ENCODE measurements around the gene ZNF106.

ZNF106 gene

DNA sequence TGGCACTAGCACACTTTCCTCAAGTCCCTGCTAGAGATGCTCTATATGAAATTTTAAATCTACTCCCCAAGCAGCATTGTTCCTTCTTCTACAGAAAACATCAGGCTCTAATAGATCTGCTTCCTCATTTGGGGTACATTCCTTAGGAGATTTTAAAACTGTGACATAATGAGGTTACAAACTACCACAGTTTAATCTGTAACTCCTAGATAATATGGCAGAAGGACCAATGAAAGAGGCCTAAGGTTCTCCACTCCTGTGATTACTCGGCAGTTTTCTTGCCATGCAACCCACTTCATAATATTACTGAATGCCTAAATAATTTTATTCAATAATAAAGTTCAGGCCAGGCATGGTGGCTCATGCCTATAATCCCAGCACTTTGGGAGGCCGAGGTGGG, 16.1 kb downstream of the ZNF106 start:
- no peak for DNase-seq (ENCODE audit: low spot score)

DNA sequence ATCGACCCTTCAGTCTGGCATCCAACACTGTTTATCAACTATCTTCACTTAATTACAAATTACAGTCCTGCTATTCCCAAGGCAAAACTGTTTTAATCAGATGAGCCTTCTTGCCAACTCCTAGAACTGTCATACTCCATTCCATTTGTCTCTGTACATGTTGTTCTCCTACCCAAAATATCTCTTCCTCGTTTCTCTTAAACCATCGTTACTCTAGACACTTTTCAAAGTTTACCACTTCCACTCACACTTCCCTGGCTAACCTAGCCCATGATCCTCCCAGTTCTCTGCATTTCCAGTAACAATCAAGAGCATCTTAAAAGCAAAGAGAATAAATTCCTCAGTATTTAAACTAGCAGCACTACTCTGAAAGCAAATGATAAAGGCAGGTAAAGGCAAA, 19.9 kb downstream of the ZNF106 start:
- no peak for DNase-seq (ENCODE audit: low spot score)

DNA sequence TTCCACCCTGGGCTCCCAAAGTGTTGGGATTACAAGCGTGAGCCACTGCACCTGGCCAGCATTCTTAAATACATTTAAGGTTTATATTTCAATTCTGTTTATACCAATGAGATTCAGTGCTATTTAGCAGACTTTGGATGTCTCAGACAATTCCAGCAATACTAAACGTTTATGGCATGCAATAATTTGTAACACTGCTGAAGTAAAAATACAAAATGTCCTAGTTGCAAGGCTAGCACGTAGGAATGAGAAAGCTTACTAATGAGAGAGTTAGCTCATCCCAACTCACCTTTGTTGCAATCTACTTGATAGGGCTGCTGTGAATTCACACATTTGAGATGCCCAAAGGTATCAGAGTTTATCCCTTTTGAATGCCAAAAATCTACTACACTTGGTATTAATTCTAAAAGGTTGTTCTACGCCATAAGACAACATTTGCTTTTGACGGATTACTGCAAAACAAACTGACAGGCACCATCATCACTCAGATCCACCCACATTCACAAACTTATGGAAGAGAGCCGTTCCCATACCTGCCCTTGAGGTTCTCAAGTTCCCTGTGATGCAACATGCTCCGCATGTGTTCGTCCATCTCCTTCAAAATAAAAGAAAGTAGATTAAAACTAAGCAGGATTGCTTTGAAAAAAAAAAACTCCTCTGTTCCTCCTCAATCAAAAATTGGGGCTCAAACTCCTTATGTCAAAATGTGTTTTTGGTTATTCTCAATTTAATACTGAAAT, 25.3 kb downstream of the ZNF106 start:
- DNase-seq (ENCODE audit: low spot score) = no peak

DNA sequence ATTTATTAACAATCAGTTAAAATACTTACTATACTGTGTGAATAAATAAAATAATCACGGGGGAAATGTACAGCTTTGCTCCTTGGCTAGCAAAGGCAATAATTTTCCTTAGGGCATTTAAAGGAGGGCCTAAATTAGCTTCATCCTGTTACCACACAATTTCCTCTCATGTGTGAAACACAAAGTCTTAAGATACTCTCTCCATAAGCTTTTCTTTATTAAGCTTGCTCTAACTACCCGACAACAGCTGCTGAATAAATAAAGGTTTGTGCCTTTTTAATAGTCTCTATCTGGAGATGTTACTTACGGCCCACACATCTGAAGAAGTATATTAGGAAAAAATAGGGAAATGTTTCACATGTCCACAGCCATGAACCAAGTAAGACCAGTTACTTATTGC, 29.7 kb downstream of the ZNF106 start:
- no peak for DNase-seq (ENCODE audit: low spot score)

DNA sequence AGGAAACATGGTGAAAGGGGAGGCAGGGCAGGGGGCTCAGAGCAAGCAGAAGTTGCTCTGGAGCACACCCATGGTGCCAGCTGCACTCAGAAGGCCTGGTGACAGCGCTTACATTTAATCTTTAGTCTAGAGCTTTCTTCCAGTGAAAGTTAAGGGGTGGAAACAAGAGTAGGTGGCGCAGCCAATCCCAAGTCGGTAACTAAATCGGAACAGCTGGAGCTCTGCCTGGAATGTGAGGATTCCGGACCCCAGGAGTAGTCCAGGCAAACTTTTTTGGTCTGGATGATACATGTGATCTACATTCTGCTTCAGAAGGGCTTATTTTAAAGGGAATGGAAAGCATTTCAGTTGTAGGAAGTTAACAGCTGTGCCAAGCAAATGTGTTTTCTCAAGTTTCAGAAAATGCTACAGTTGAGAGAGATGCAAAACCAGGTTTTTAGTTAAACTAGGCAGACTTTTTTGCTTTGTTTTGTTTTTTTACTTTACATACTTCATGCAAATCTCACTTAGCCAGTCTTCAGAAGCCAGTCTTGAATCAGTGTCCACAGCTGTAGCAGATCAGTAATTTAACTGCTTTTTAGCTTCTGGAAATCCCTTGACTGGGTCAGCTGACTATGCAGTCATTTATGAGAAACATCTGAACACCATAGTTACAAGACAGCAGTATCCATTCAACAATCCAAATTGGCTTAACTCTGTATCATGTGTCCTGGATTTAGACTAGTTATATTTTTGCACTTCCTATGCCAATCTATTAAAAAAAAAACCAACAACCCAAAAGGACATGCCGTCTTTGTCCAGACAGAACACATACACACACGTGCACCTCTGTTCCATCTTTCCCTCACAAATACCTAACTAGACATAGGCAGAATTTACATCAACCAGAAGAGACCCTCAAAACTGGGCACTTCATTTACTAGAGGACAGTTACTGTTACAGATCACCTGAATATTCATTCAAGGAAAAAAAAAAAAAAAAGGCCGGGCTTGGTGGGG, 33.2 kb downstream of the ZNF106 start:
- DNase-seq (ENCODE audit: low spot score) = peak; percentile 82

DNA sequence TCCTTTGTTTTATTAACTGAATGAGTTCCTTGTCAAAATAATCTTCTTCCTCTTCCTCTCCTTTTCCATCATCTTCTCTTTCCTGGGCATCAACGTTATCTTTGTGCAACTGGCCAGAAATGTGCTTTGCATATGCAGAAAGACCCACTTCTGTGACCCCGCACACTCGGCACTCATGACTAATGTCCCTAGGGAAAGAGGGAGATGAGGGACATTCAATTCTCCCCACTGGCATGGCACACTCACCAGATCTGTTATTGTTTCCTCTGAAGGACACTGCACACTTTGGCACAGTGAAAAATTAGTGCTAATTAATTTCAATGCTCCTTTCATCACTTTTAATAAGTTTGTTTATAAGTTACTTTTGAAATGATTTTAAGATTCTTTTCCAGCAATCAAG, 34.0 kb downstream of the ZNF106 start:
- peak; percentile 38 for DNase-seq (ENCODE audit: low spot score)

DNA sequence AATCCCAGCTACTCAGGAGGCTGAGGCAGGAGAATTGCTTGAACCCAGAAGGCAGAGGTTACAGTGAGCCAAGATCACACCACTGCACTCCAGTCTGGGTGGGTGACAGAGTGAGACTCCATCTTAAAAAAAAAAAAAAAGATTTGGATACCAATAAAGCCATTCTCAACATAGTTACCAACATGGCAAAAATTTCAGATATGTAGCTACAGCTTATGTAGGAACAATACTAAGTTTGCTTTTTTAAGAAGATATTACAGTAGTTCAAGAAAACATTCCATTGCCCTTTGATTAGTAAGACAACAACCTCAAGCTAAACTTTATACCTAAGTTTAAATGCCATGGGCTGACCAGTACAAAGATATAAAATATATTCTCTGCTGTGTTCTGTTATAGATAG, 34.4 kb downstream of the ZNF106 start:
- no peak for DNase-seq (ENCODE audit: low spot score)

DNA sequence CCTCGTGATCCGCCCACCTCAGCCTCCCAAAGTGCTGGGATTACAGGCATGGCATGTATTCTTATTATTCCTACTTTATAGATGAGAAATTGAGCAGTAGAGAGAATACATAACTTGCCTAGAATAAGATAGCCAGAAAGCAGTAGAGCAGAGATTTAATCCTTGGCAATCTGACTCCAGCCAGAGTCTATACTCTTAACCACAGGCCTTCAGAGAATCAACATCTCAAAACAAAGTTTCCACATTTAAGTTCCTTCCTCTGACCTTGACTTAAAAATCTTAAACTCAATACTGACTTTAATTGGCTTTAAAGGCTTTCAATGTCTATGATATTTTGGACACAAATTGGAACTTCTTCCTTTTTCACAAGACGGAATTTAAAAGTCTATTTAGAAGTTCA, 37.1 kb downstream of the ZNF106 start:
- DNase-seq (ENCODE audit: low spot score) = no peak

DNA sequence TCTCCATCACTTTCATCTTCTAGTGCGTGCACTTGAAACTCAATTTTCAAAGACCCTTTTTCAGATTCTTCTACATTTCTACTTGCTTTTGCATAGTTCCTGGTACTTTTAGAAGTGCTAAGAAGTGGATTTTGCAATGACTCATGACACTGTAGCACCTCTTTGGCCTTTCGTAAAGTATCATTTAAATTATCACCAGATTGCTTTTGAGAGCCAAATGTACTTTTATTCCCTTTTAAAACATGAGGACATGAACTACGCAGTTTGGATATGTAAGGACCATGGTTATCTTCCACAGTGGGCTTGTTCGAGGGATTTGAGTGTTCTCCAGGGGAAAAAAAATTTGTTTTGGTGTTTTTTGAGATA, 40.5 kb downstream of the ZNF106 start:
- no peak for DNase-seq (ENCODE audit: low spot score)

DNA sequence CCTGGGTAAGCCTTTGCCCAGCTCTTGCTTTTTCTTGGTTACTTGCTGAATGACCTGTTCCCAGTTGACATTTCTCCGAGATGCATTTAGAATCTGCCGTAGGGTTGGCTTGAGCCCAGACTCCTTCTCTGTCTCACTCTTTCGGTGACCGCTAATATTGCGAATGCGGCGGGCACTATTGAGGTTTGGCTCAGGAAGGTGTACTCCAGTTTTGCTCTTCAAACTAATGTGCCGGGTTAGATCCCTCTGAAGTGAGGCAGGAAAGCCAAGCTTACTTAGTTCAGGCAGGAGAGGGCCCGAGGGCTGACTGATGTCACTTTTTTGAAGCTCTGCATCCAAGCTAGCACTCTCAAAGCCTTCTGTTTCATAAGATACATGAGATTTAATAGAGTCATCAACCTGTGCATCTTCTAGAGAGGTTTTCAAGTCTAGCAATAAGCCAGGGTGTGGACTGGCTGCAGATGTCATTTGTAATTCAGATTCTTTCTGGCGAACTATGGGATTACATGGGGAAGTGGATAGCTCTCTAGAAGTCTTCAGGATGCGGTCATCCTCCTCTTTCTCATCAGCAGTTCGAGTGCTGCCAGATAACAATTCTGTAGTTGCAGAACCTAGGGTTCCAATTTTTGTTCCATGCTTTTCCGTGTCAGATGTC, 41.0 kb downstream of the ZNF106 start:
- DNase-seq (ENCODE audit: low spot score) = no peak

DNA sequence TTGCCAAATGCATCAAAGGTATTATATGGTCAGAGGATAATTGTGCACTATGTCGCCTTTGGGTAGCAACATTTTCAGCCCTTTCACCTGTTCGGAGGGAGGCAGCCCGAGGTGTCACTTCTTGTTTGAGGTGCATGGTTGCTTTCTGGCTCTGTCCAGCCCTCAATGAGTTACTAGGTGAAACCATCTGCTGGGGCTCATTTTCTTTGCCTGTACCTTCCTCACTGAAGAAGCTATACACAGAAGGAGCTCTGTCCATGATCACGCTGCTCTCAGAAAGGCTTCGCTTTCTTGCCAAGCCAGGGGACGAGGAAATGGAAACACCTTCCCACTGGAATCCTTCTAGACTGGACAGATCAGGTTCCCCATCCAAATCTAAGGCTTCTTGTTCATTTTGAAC, 42.7 kb downstream of the ZNF106 start:
- DNase-seq (ENCODE audit: low spot score) = no peak

DNA sequence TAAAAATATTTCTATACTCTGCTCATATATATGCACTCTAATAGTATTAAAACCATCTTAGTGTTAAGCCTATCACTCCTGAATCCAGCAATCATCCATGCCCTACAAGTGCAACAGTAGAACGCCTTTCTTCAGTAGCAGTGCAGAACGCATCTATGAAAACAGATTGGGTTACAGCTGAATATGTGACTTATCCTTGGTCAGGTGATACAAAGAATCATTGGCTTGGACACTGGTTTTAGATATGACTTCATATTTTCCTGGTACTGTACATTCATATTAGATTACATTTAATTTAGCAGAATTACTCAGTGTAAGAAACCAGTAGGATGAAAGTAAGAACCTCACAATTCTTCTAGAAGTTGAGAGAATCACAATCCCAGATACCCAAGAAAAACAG, 43.3 kb downstream of the ZNF106 start:
- DNase-seq (ENCODE audit: low spot score) = no peak

DNA sequence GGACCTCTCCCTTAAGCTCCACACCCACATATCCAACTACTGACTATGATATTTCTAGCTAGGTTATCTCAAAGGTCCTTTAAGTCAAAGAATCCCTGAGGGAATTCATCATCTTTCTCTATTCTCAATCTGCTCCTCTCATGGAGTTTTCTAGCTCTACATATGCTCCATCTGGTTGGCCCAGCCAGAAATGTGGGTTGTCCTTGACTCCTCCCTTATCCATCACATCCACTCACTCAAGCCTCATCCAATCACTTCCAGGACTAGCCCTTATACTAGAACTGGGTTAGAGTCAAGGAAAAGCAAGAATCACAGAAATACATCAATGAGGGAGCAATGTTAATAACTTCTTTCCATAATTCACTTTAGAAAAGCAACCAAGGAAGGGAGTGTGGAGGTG, 45.4 kb downstream of the ZNF106 start:
- no peak for DNase-seq (ENCODE audit: low spot score)

DNA sequence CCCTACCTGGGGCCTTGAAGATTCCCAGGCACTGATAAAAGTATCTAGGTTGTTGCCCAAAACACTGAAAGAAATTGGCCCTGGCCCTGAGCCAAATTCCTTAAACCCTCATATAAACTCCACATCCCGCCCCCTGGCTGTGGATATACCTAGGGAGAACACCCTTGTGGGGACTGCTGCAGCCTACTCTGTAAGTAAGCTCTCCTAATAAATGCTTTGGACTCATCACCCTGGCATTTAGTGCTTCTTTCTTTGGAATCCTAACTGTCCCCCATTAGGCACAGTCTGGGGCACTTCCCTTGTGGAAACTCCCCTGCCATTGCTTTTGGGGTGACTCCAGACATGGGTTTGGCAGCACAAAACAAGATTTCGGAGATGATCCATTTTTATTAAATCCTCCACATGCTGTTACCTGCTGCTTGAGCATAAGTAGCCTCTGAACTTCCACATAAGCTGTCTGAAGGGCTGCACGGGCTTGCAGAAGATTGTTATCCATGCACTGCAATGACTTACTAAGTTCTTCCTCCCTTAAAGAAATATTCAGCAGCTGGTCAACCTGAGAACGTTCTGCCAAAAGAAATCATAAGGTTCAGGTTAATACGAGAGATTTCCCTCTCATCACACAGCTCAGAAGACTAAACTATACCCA, 46.4 kb downstream of the ZNF106 start:
- no peak for DNase-seq (ENCODE audit: low spot score)

DNA sequence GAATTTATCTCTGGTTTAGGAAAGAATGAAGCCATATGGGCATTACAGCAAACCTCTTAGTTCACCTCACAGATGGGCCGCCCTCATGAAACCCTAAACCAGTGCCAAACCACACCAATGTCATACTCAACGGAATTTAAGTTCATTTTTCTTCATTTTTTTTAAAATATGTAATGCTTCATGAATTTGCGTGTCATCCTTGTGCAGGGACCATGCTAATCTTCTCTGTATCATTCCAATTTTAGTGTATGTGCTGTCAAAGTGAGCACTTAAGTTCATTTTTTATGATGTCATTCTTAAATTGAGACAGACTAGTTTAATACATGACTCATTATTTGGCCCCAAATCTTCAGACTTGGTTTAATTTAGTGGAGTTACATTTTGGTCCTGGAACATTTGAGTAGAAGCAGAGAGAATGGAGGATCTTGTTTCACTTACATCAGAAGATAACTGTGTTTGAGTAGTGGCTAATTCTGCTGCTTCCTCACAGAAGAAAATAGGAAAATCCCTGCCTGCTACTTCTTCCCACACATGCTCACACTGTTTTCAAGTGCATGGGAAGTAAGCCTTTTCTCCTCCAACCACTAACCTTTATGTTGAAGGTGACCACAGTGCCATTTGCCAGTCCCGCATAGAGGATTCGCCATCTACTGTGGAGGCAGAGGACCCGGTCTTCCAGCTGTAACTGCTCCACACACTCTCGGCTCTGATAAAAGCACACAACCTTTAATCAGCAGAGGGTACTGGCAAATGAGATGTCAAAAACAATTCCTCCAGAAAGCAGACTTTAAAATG, 63.3 kb downstream of the ZNF106 start:
- peak; percentile 82 for DNase-seq (ENCODE audit: low spot score)

DNA sequence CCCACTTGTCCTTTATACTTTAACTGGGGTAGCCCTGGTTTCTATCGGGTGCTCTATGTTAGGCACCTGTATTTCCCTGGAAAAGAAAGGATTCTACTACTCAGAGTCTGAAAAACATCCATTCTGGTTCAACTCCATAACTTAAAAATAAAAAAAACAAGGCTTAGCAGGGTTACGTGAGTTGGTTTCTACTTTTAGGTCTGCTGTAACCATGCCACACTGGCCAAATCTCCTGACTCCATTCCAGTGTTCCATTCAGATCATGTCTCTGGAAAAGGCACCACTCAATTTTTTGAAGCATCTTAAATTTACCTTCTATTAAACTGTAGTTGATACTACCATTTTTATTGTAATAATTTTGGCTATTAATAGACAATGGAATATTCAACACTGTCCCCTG, 69.6 kb downstream of the ZNF106 start:
- DNase-seq (ENCODE audit: low spot score) = no peak

DNA sequence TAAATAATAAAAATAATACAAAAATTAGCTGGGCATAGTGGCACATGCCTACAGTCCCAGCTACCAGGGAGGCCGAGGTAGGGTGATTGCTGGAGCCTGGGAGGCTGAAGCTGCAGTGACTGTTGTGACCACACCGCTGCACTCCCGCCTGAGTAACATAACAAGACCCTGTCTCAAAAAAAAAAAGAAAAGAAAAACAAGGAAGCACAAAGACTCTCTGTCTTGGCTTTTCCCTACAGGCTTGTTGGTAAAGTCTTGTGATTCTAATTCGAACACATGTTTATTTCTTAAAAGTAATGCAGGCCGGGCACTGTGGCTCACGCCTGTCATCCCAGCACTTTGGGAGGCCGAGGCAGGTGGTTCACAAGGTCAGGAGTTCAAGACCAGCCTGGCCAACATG, 71.6 kb downstream of the ZNF106 start:
- DNase-seq (ENCODE audit: low spot score) = no peak

DNA sequence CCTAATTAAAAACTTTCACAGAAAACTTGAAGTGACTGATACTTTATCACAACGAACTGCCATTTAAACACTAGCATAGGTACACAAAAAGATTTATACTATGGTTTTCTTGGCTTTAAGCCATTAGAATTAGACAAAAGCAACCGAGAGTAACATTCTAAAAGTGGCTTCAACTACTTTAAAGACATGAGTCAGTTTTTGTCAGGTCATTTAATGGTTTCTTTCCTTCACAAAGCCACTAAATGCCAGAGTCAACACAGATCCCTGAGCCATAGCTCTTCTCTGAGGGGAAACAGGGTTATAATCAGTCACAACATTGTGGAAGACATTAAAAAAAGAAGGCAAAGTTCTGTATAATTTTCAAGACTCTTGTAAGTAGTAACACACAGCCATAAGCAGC, 77.0 kb downstream of the ZNF106 start:
- no peak for DNase-seq (ENCODE audit: low spot score)

DNA sequence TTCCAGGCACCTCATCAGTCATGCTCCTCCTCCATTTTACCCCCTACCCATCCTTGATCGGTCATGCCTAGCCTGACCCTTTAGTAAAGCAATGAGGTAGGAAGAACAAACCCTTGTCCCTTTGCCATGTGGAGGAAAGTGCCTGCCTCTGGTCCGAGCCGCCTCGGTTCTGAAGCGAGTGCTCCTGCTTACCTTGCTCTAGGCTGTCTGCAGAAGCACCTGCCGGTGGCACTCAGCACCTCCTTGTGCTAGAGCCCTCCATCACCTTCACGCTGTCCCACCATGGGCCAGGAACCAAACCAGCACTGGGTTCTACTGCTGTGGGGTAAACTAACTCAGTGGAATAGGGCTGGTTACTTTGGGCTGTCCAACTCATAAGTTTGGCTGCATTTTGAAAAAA, 79.1 kb downstream of the ZNF106 start:
- DNase-seq (ENCODE audit: low spot score) = no peak

DNA sequence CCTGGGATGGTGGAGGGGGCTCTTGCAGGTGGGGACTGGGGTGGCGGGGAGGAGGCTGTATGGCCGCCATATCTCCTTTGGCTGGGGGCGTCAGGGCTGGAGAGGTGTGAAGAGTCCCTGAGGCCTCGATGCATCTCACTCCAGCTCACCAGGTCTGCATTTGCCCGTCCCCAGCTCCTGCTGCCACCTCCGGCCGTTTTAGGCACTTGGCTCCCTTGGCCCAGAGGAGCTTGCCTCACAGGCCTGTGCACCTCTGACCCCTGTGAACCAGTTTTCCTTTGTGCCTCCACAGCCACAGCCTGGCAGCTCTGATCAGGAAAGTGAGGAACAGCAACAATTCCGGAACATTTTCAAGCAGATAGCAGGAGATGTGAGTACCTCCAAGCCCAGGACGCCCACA, 81.9 kb downstream of the ZNF106 start:
- no peak for DNase-seq (ENCODE audit: low spot score)

DNA sequence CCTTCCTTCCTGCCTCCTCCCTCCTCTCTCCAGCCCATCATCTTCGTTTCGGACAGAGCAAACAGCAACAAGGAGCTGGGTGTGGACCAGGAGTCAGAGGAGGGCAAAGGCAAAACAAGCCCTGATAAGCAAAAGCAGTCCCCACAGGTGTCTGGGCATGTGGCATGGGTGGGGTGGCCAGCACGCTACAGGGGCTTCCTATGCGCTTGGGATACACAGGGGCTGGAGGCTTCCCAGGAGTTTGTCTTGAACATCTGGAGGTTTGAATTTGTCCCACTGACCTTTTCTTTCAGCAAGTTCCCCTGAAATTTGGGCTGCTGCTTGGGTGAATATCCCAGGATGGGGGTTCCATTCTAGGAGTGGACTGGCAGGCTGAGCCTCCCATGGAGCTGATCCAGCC, 82.8 kb downstream of the ZNF106 start:
- no peak for DNase-seq (ENCODE audit: low spot score)
